ENCODE results near the gene ANKRD50. TPM values are rescaled to one million over a fixed set of nuclear protein-coding genes. Genes with fewer than 3 reads are reported as not detected.

Gene ANKRD50
- polyA plus RNA-seq, 1 donor from 2014 or later, result 17.0 TPM

DNA sequence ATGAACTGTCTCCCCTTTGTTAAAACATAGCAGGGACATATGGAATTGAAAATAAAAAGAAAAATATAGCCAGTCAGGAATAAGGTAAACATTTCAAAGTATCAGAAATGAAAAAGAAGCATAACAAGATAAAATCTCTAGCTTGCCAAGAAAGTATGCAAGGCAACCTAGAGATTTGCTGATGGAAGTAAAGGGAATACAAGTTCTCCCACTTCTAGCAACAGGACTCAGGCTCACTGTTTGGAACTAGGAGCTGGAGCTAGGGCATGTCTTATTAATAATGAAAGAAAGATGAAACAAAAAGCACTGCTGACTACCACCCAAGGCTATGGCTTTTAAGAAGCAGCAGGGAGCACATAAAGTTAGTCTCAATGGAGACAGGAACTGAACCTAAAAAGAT is 18.2 kb downstream of the ANKRD50 start:
- Histone ChIP-seq H3K9me2 (ENCODE audit: insufficient read depth, low read length) (no peaks in the 10 kb centered on the region), H2AFZ (ENCODE audit: low read depth, low read length) (no peak overlapping the region), H3K9ac (ENCODE audit: low read length) (no peak overlapping the region), H4K20me1 (ENCODE audit: insufficient read depth) (no peaks in the 10 kb centered on the region), H3K4me2 (ENCODE audit: low read length) (no peak overlapping the region), H3K27ac (ENCODE audit: low read length) (no peak overlapping the region), H3K36me3 (ENCODE audit: insufficient read depth, low read length) (peaks cover 4% of the 10 kb centered on the region), H3K4me3 (ENCODE audit: low read length) (no peak overlapping the region), H3K79me2 (replicated peaks; ENCODE audit: insufficient read depth, low read length) (peaks cover 80% of the 10 kb centered on the region), H3K27me3 (ENCODE audit: insufficient read depth, low read depth, low read length) (no peaks in the 10 kb centered on the region), H3F3A (ENCODE audit: insufficient read depth, low read length, poor library complexity, severe bottlenecking) (no peaks in the 10 kb centered on the region), H3K9me3 (ENCODE audit: low read length) (no peaks in the 10 kb centered on the region)
- TF ChIP-seq REST (IDR thresholded peaks at IDR 0.05; ENCODE audit: borderline replicate concordance), result no peak
- TF ChIP-seq RAD21 (conservative IDR thresholded peaks at IDR 0.05), result no peak
- no peak for TF ChIP-seq SMC3 (conservative IDR thresholded peaks at IDR 0.05; ENCODE audit: poor library complexity)
- TF ChIP-seq TAF1 (IDR thresholded peaks at IDR 0.05; ENCODE audit: low read depth), result no peak
- no peak for TF ChIP-seq EP300 (conservative IDR thresholded peaks at IDR 0.05; ENCODE audit: poor library complexity, severe bottlenecking)
- TF ChIP-seq EZH2 (IDR thresholded peaks at IDR 0.05; ENCODE audit: borderline replicate concordance, insufficient read depth, low read length, poor library complexity, severe bottlenecking), result no peak
- TF ChIP-seq CTCF (IDR thresholded peaks at IDR 0.05; ENCODE audit: poor library complexity, severe bottlenecking), result no peak
- no peak for TF ChIP-seq MXI1 (conservative IDR thresholded peaks at IDR 0.05; ENCODE audit: poor library complexity, severe bottlenecking)
- no peak for TF ChIP-seq POLR2AphosphoS5 (IDR thresholded peaks at IDR 0.05)

- TF ChIP-seq REST (IDR thresholded peaks at IDR 0.05; ENCODE audit: borderline replicate concordance) (no peak), CTCF (IDR thresholded peaks at IDR 0.05; ENCODE audit: poor library complexity, severe bottlenecking) (no peak)
- Histone ChIP-seq H3K27ac (ENCODE audit: low read length) (no peak overlapping the region), H3K4me2 (ENCODE audit: low read length) (no peak overlapping the region), H3K27me3 (ENCODE audit: insufficient read depth, low read depth, low read length) (no peaks in the 10 kb centered on the region), H3K9me3 (ENCODE audit: low read length) (no peaks in the 10 kb centered on the region), H4K20me1 (ENCODE audit: insufficient read depth) (no peaks in the 10 kb centered on the region), H3K79me2 (replicated peaks; ENCODE audit: insufficient read depth, low read length) (peaks cover 88% of the 10 kb centered on the region), H3K9ac (ENCODE audit: low read length) (no peak overlapping the region), H3K9me2 (ENCODE audit: insufficient read depth, low read length) (no peaks in the 10 kb centered on the region), H2AFZ (ENCODE audit: low read depth, low read length) (no peak overlapping the region), H3K36me3 (ENCODE audit: insufficient read depth, low read length) (peaks cover 4% of the 10 kb centered on the region), H3K4me3 (ENCODE audit: low read length) (no peak overlapping the region), H3F3A (ENCODE audit: insufficient read depth, low read length, poor library complexity, severe bottlenecking) (no peaks in the 10 kb centered on the region)
Observed at GRCh38 chr4:124691801-124692200, 20.7 kb downstream of the ANKRD50 start.
